ENCODE measurements around the gene WDR59.

GRCh38 chr16:74852500-74852875 is 132.4 kb downstream of the WDR59 start:
- TF ChIP-seq, protein P1, sequence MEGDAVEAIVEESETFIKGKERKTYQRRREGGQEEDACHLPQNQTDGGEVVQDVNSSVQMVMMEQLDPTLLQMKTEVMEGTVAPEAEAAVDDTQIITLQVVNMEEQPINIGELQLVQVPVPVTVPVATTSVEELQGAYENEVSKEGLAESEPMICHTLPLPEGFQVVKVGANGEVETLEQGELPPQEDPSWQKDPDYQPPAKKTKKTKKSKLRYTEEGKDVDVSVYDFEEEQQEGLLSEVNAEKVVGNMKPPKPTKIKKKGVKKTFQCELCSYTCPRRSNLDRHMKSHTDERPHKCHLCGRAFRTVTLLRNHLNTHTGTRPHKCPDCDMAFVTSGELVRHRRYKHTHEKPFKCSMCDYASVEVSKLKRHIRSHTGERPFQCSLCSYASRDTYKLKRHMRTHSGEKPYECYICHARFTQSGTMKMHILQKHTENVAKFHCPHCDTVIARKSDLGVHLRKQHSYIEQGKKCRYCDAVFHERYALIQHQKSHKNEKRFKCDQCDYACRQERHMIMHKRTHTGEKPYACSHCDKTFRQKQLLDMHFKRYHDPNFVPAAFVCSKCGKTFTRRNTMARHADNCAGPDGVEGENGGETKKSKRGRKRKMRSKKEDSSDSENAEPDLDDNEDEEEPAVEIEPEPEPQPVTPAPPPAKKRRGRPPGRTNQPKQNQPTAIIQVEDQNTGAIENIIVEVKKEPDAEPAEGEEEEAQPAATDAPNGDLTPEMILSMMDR (conservative IDR thresholded peaks at IDR 0.05; ENCODE audit: low read length): no peak
- no peak for TF ChIP-seq EZH2phosphoT487 (IDR thresholded peaks at IDR 0.05; ENCODE audit: borderline replicate concordance)

All from Loucy (cell line).